ENCODE data around the gene LAMA3.

Gene LAMA3

DNA sequence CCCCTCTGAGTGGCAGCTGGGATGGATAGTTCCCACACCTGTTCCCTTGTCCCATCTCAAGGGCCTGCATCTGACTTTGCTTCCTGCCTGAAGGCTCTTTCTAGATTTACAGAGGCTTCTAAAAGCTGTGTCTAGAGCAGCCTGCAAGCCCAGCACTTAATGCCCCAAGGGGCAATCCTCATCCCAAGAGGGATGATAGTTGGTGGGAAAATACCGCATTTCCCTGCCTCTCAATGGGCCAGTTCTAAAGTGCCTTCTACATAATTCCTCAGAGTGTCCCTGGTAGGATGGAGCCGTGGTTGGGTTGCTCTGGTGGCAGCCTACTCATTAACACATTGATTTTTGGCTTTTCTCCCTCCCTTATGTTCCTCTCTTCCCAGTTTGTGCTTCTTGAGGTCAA is 29.5 kb downstream of the LAMA3 start:
- Histone ChIP-seq H3K36me3 (no peaks in the 10 kb centered on the region), H3K4me3 (no peak overlapping the region), H3K4me2 (no peak overlapping the region), H4K20me1 (no peaks in the 10 kb centered on the region), H3K27ac (no peak overlapping the region), H3K27me3 (no peaks in the 10 kb centered on the region), H3K4me1 (peaks cover 16 to 36% (median 23%) of the 10 kb centered on the region in 10 experiments), H3K9me3 (replicated peaks in 1 of 11) (no peaks in the 10 kb centered on the region), H3K9ac (no peak overlapping the region)
- no peak for TF ChIP-seq Cebpa-rat (IDR thresholded peaks at IDR 0.05)

GRCh38 chr18:23719634-23720201 is 30.5 kb downstream of the LAMA3 start:
- Histone ChIP-seq H3K9me3 (replicated peaks in 1 of 11) (no peaks in the 10 kb centered on the region), H4K20me1 (no peaks in the 10 kb centered on the region), H3K36me3 (no peaks in the 10 kb centered on the region), H3K9ac (no peak overlapping the region), H3K4me2 (peak overlapping the region in 2 of 11 experiments; percentile 9 to 26; a peak in 1 of 22 replicates), H3K27me3 (no peaks in the 10 kb centered on the region), H3K27ac (peak overlapping the region in 2 of 11 experiments; percentile 14 to 19; a peak in 2 of 22 replicates), H3K4me1 (peaks cover 22 to 35% (median 29%) of the 10 kb centered on the region in 10 experiments), H3K4me3 (no peak overlapping the region)
- TF ChIP-seq Cebpa-rat (IDR thresholded peaks at IDR 0.05) = no peak

DNA sequence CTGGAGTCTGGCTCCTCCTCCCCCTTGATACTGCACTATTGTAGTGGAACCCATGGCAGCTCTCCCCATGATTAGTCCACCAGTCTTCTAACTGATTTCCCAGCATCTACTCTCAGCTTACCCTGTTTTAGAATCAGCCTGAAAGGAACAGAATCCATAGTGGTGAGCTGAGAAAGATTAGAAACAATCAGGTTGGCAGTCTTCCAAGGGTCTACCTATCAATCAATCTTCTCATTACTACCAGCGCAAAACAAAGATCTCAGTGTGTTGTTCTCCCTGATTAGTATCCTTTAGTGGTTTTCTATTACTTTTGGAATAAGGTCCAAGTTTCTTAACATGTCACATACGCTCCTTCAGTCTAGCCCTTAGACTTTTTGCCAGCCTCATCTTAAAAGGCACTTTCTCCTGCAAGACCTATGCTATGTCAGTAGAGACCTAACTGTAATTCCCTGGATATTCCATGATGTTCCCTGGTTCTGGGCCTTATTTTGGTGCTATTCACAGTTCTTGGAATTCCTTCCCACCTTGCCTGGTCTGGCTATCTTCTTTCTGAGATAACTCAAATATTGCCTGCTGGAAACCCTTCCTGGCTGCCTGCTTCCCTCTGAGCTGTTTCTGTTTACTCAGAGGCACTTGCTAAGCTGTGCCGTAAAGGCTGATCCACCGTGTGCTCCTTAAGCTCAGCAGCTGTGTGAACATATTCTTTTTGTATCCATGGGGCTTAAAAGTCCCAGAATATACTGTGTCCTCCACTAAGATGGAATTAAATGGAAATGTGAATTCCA is 32.6 kb downstream of the LAMA3 start:
- no peaks in the 10 kb centered on the region for H3K9me3 ChIP-seq (replicated peaks in 1 of 11)
- no peak for TF ChIP-seq Cebpa-rat (IDR thresholded peaks at IDR 0.05)
- no peak overlapping the region for H3K9ac ChIP-seq
- no peaks in the 10 kb centered on the region for H3K27me3 ChIP-seq
- no peak overlapping the region for H3K4me3 ChIP-seq
- H3K27ac ChIP-seq = no peak overlapping the region
- no peak overlapping the region for H3K4me2 ChIP-seq
- H3K36me3 ChIP-seq = no peaks in the 10 kb centered on the region
- H4K20me1 ChIP-seq = no peaks in the 10 kb centered on the region
- peaks cover 6 to 38% (median 26%) of the 10 kb centered on the region in 10 experiments for H3K4me1 ChIP-seq

DNA sequence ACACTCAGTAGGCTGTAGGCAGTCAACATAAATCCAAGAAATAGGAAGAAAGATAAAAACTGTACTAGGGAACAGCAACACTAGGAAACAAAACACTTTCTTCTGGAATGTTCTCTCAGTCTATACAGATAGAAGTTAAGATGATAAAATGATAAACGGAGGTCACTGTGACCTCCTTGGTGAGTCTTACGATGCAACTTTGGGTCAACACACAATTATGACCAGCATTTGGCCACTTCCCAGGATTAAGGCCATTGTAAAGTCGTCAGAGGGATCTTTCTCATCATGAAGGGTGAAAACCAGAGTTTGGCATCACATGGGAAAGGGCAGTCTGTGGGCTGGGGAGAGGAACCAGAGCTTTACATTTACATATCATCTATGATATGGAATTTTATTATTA is 33.4 kb downstream of the LAMA3 start:
- H3K4me2 ChIP-seq = no peak overlapping the region
- H3K27ac ChIP-seq = no peak overlapping the region
- H3K27me3 ChIP-seq = no peaks in the 10 kb centered on the region
- no peak for TF ChIP-seq Cebpa-rat (IDR thresholded peaks at IDR 0.05)
- no peak overlapping the region for H3K9ac ChIP-seq
- no peak overlapping the region for H3K4me3 ChIP-seq
- peaks cover 4 to 38% (median 26%) of the 10 kb centered on the region in 10 experiments; a peak in 19 of 20 replicates for H3K4me1 ChIP-seq
- no peaks in the 10 kb centered on the region for H3K36me3 ChIP-seq
- H3K9me3 ChIP-seq (replicated peaks in 1 of 11) = no peaks in the 10 kb centered on the region
- no peaks in the 10 kb centered on the region for H4K20me1 ChIP-seq

DNA sequence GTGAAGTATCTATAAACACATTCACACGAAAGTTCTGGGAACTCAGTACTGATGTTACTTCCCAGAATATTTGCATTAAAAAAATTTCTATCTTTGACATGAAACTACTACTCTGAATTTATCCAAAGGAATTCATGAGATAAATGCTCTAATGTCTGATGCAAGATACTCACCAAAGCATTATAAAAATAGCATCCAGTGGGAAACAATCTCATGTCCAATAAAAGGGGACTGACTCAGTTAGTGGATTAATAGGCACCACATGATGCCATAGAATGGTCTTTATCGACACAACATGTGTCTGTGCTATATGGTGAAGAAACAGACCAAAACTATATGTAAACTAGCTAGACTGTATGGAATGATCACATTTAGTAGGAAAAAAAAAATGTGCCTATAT is 33.9 kb downstream of the LAMA3 start:
- Histone ChIP-seq H3K4me2 (no peak overlapping the region), H3K9ac (no peak overlapping the region), H3K27ac (no peak overlapping the region), H4K20me1 (no peaks in the 10 kb centered on the region), H3K27me3 (no peaks in the 10 kb centered on the region), H3K4me3 (no peak overlapping the region), H3K4me1 (peaks cover 4 to 38% (median 27%) of the 10 kb centered on the region in 10 experiments), H3K9me3 (replicated peaks in 1 of 11) (no peaks in the 10 kb centered on the region), H3K36me3 (no peaks in the 10 kb centered on the region)
- TF ChIP-seq Cebpa-rat (IDR thresholded peaks at IDR 0.05) = no peak

DNA sequence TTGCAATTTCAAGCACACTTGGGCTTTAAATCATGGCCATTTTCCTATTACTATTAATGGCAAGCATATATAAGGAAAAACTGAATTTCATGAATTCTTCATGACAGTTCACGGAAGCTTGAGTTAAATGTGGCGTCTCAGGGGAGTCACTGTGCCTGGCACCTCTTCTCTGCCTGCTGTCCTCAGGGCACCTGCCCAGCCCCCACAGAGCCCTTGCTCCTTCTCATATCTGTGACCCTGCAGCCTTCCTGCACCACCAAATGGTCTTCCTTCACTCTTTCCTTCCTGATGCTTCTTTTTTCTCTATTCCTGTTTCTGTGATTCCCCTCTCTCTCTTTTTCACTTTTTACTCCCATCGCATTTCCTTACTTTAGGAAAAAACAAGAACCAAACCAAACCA is 35.4 kb downstream of the LAMA3 start:
- H3K27me3 ChIP-seq = no peaks in the 10 kb centered on the region
- H3K27ac ChIP-seq = peak overlapping the region in 4 of 11 experiments; percentile 4 to 39 (median 26); a peak in 2 of 22 replicates
- no peaks in the 10 kb centered on the region for H3K9me3 ChIP-seq (replicated peaks in 1 of 11)
- peak overlapping the region in 2 of 11 experiments; percentile 4 to 19; a peak in 2 of 22 replicates for H3K9ac ChIP-seq
- H4K20me1 ChIP-seq = no peaks in the 10 kb centered on the region
- peaks cover 4 to 38% (median 27%) of the 10 kb centered on the region in 10 experiments for H3K4me1 ChIP-seq
- no peak overlapping the region for H3K4me3 ChIP-seq
- no peak for TF ChIP-seq Cebpa-rat (IDR thresholded peaks at IDR 0.05)
- H3K4me2 ChIP-seq = peak overlapping the region in 10 of 11 experiments; percentile 19 to 82 (median 72); a peak in 18 of 22 replicates
- no peaks in the 10 kb centered on the region for H3K36me3 ChIP-seq

DNA sequence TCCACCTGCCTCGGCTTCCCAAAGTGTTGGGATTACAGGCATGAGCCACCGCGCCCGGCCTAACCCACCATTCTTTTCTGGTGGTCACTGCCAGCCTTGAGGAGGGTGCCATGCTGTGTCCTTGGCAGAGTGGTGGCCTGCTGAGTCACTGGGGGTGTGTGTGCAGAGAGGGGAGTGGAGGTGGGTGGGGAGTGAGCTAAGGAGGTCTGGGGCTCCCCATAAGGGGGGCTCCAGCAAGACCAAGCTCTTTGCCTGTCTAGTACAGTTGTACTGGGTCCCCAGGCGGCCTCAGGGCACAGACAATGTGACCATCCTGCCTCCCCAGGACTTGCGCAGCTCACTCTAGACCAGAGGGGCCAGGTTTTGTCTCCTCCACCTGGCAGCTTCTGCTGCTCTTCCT is 36.1 kb downstream of the LAMA3 start:
- Histone ChIP-seq H3K9ac (no peak overlapping the region), H4K20me1 (no peaks in the 10 kb centered on the region), H3K27me3 (no peaks in the 10 kb centered on the region), H3K36me3 (no peaks in the 10 kb centered on the region), H3K4me1 (peaks cover 4 to 38% (median 27%) of the 10 kb centered on the region in 10 experiments; a peak in 19 of 20 replicates), H3K9me3 (replicated peaks in 1 of 11) (no peaks in the 10 kb centered on the region), H3K4me3 (no peak overlapping the region), H3K4me2 (peak overlapping the region in 10 of 11 experiments; percentile 19 to 82 (median 72); a peak in 19 of 22 replicates), H3K27ac (peak overlapping the region in 6 of 11 experiments; percentile 4 to 43 (median 26); a peak in 7 of 22 replicates)
- TF ChIP-seq Cebpa-rat (IDR thresholded peaks at IDR 0.05) = no peak

- H3K27me3 ChIP-seq = no peaks in the 10 kb centered on the region
- TF ChIP-seq Cebpa-rat (IDR thresholded peaks at IDR 0.05) = no peak
- H3K4me1 ChIP-seq = peaks cover 4 to 38% (median 27%) of the 10 kb centered on the region in 10 experiments; a peak in 19 of 20 replicates
- peak overlapping the region in 8 of 11 experiments; percentile 19 to 82 (median 75); a peak in 15 of 22 replicates for H3K4me2 ChIP-seq
- H3K4me3 ChIP-seq = no peak overlapping the region
- peak overlapping the region in 3 of 11 experiments; percentile 4 to 28 (median 24); a peak in 4 of 22 replicates for H3K27ac ChIP-seq
- no peaks in the 10 kb centered on the region for H3K36me3 ChIP-seq
- no peaks in the 10 kb centered on the region for H3K9me3 ChIP-seq (replicated peaks in 1 of 11)
- no peak overlapping the region for H3K9ac ChIP-seq
- no peaks in the 10 kb centered on the region for H4K20me1 ChIP-seq
Observed at GRCh38 chr18:23725827-23726661, 36.8 kb downstream of the LAMA3 start.

All from BLaER1 treated with 17β-estradiol and CSF1 and Interleukin-3, amounts not matched to agents 10 nM and 100 nM (cell line).